ENCODE data around the gene DGKE.

GRCh38 chr17:56883616-56884015, 49.7 kb downstream of the DGKE start:
- TF ChIP-seq CTCF (IDR thresholded peaks at IDR 0.05; ENCODE audit: low read length) (no peak), EZH2 (optimal IDR thresholded peaks at IDR 0.05; ENCODE audit: low read depth, low read length) (no peak)

Measured in MM.1S (cell line).